Prostate gland (tissue), 2 donors: ENCODE results near the gene BMP6. TPM values are rescaled to one million over a fixed set of nuclear protein-coding genes. Genes with fewer than 3 reads are reported as not detected.

ENCODE experiments used
- DNase-seq: peaks from one replicate; pipeline ENCODE4 v3.0.0-alpha.2; 2019; ENCODE audit warnings: low spot score
- H3K27ac ChIP-seq, 2 donors: fragments of 200-600 bp; sonication (generic); 2 replicates each; pipeline ENCODE4 v1.5.1; 2017 to 2019
- H3K27me3 ChIP-seq: fragments of 200-600 bp; sonication (generic); replicated peaks from 2 replicates; pipeline ENCODE4 v1.5.1; 2019; ENCODE audit not compliant: insufficient read depth
- H3K36me3 ChIP-seq, 2 donors: fragments of 200-600 bp; sonication (generic); 1 replicate in 1 of 2; 2 replicates in 1 of 2; pipeline versions ENCODE4 v1.5.1 to v1.8.1; 2017 to 2019
- H3K4me1 ChIP-seq: fragments of 200-600 bp; sonication (generic); replicated peaks from 2 replicates; pipeline ENCODE4 v1.5.1; 2019
- H3K4me3 ChIP-seq, 2 donors: fragments of 200-600 bp; sonication (generic); 2 replicates each; pipeline ENCODE4 v1.5.1; 2017 to 2019
- H3K9me3 ChIP-seq: fragments of 200-600 bp; sonication (generic); 2 replicates; pipeline ENCODE4 v1.5.1; 2017
- CTCF ChIP-seq, 4 experiments: fragments of 200-600 bp in 2 of 4; fragments of 450-650 bp in 2 of 4; sonication (generic) in 2 of 4; IDR thresholded peaks; 1 replicate in 3 of 4; 2 replicates in 1 of 4; pipeline ENCODE4 v1.5.1; 2016 to 2019; ENCODE audit warnings: antibody characterized with exemption in 4 of 4, mild to moderate bottlenecking in 2 of 4, moderate library complexity in 2 of 4
- POLR2A ChIP-seq: fragments of 450-650 bp; IDR thresholded peaks from one replicate; pipeline ENCODE4 v1.6.1; 2016; ENCODE audit warnings: antibody characterized with exemption, mild to moderate bottlenecking
- POLR2AphosphoS5 ChIP-seq: sonication (generic); formaldehyde crosslinking; IDR thresholded peaks from one replicate; pipeline ENCODE4 v1.6.1; 2017; ENCODE audit warnings: antibody characterized with exemption
- WGBS: methylation state at CpG from one replicate; pipeline ENCODE4 v1.1.5; 2018; 5-methylcytosine and 5-hydroxymethylcytosine counted together
- intact Hi-C: fragments of 100-400 bp; cut with DNase I; formaldehyde crosslinking; loops from one replicate; pipeline ENCODE4 v1.14.2; 2022
- total RNA-seq, 2 donors: library from RNA; depleted of rRNA; stranded (reverse); fragments of >200 nt; gene quantifications; one replicate each; pipeline ENCODE4 v1.1.0, GENCODE V29; 2016

BMP6 gene
- total RNA-seq, 2 donors from 2014 or later: 0.36 to 10.2 TPM

- intact Hi-C loops: no loop called here
- Histone ChIP-seq H3K36me3 (no peaks in the 10 kb centered on the region), H3K4me3 (no peak overlapping the region), H3K9me3 (no peaks in the 10 kb centered on the region), H3K27ac (no peak overlapping the region), H3K27me3 (no peaks in the 10 kb centered on the region), H3K4me1 (no peaks in the 10 kb centered on the region)
- WGBS: 51% methylated on average over 21 of the region's 21 CpGs
- DNase-seq: no peak
- TF ChIP-seq CTCF (IDR thresholded peaks at IDR 0.05): no peak
- TF ChIP-seq POLR2AphosphoS5: no peak
Observed at GRCh38 chr6:7691675-7692452, 34.0 kb upstream of the BMP6 start.

- intact Hi-C loops: no loop called here
- Histone ChIP-seq H3K4me3 (no peak overlapping the region), H3K27ac (no peak overlapping the region), H3K4me1 (no peaks in the 10 kb centered on the region), H3K9me3 (no peaks in the 10 kb centered on the region), H3K27me3 (no peaks in the 10 kb centered on the region), H3K36me3 (no peaks in the 10 kb centered on the region)
- DNase-seq: no peak
- WGBS: 24% methylated on average over 3 of the region's 3 CpGs
- TF ChIP-seq CTCF (IDR thresholded peaks at IDR 0.05) (no peak), POLR2AphosphoS5 (no peak), POLR2A (no peak)
Observed at GRCh38 chr6:7692453-7692784, 33.5 kb upstream of the BMP6 start.

GRCh38 chr6:7693827-7694226 is 32.1 kb upstream of the BMP6 start:
- no peak overlapping the region for H3K27ac ChIP-seq
- 91% methylated on average over 10 of the region's 10 CpGs for WGBS
- no peaks in the 10 kb centered on the region for H3K9me3 ChIP-seq
- no peaks in the 10 kb centered on the region for H3K36me3 ChIP-seq
- TF ChIP-seq POLR2A (no peak), POLR2AphosphoS5 (no peak), CTCF (IDR thresholded peaks at IDR 0.05) (no peak)
- H3K27me3 ChIP-seq: no peaks in the 10 kb centered on the region
- no peak overlapping the region for H3K4me3 ChIP-seq
- intact Hi-C loops: no loop called here
- H3K4me1 ChIP-seq: no peaks in the 10 kb centered on the region
- no peak for DNase-seq

- intact Hi-C loops: no loop called here
- H3K36me3 ChIP-seq: no peaks in the 10 kb centered on the region
- 95% methylated on average over 8 of the region's 8 CpGs for WGBS
- no peaks in the 10 kb centered on the region for H3K27me3 ChIP-seq
- no peak overlapping the region for H3K27ac ChIP-seq
- TF ChIP-seq CTCF (IDR thresholded peaks at IDR 0.05) (no peak), POLR2AphosphoS5 (no peak), POLR2A (no peak)
- H3K9me3 ChIP-seq: no peaks in the 10 kb centered on the region
- no peaks in the 10 kb centered on the region for H3K4me1 ChIP-seq
- H3K4me3 ChIP-seq: no peak overlapping the region
- no peak for DNase-seq
Observed at GRCh38 chr6:7696061-7696460, 29.8 kb upstream of the BMP6 start.

GRCh38 chr6:7697432-7697819 is 28.5 kb upstream of the BMP6 start:
- DNase-seq: no peak
- Histone ChIP-seq H3K27me3 (no peaks in the 10 kb centered on the region), H3K27ac (no peak overlapping the region), H3K4me1 (no peaks in the 10 kb centered on the region), H3K9me3 (no peaks in the 10 kb centered on the region), H3K4me3 (no peak overlapping the region), H3K36me3 (no peaks in the 10 kb centered on the region)
- WGBS: 73% methylated on average over 4 of the region's 4 CpGs
- TF ChIP-seq POLR2AphosphoS5 (no peak), CTCF (IDR thresholded peaks at IDR 0.05) (no peak), POLR2A (no peak)
- intact Hi-C loops: no loop called here
